SK-N-SH treated with all-trans-retinoic acid at 6 μM for 48 hours (cell line): Measurements from ENCODE around the gene RAMP3.

Source experiments
- CSRNP3 ChIP-seq: fragments of 250-450 bp; sonication (Bioruptor Pico); IDR thresholded peaks from 2 replicates; pipeline ENCODE4 v1.5.1; 2021; ENCODE audit warnings: mild to moderate bottlenecking, moderate library complexity
- POU6F1 ChIP-seq: fragments of 250-450 bp; sonication (Bioruptor Pico); IDR thresholded peaks from 2 replicates; pipeline ENCODE4 v1.8.0; 2021; ENCODE audit warnings: low read depth, mild to moderate bottlenecking, moderate library complexity, borderline replicate concordance
- PPARA ChIP-seq: fragments of 250-450 bp; sonication (Bioruptor Pico); IDR thresholded peaks from 2 replicates; pipeline ENCODE4 v1.5.0; 2020; ENCODE audit warnings: mild to moderate bottlenecking, borderline replicate concordance
- RARB ChIP-seq: fragments of 250-450 bp; sonication (Bioruptor Pico); IDR thresholded peaks from 2 replicates; pipeline ENCODE4 v1.8.0; 2021; ENCODE audit warnings: mild to moderate bottlenecking, moderate library complexity
- SNAI2 ChIP-seq: fragments of 250-450 bp; sonication (Bioruptor Pico); IDR thresholded peaks from 2 replicates; pipeline ENCODE4 v1.5.0; 2020; ENCODE audit warnings: mild to moderate bottlenecking, moderate library complexity
- TOX ChIP-seq: fragments of 250-450 bp; sonication (Bioruptor Pico); IDR thresholded peaks from 2 replicates; pipeline ENCODE4 v1.8.0; 2021; ENCODE audit warnings: mild to moderate bottlenecking, moderate library complexity, borderline replicate concordance
- ZNF565 ChIP-seq: fragments of 450-650 bp; formaldehyde crosslinking; conservative IDR thresholded peaks from 2 replicates; pipeline ENCODE4 v1.5.0; 2020; ENCODE audit warnings: low read depth, mild to moderate bottlenecking, moderate library complexity
- TF ChIP-seq, protein P1 (sequence below): fragments of 250-450 bp; sonication (Bioruptor Pico); IDR thresholded peaks from 2 replicates; pipeline ENCODE4 v1.8.0; 2020; ENCODE audit warnings: mild to moderate bottlenecking, moderate library complexity, borderline replicate concordance

- TF ChIP-seq, protein P1, sequence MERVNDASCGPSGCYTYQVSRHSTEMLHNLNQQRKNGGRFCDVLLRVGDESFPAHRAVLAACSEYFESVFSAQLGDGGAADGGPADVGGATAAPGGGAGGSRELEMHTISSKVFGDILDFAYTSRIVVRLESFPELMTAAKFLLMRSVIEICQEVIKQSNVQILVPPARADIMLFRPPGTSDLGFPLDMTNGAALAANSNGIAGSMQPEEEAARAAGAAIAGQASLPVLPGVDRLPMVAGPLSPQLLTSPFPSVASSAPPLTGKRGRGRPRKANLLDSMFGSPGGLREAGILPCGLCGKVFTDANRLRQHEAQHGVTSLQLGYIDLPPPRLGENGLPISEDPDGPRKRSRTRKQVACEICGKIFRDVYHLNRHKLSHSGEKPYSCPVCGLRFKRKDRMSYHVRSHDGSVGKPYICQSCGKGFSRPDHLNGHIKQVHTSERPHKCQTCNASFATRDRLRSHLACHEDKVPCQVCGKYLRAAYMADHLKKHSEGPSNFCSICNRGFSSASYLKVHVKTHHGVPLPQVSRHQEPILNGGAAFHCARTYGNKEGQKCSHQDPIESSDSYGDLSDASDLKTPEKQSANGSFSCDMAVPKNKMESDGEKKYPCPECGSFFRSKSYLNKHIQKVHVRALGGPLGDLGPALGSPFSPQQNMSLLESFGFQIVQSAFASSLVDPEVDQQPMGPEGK (CRISPR knock-in tag), result no peak
- TF ChIP-seq PPARA (CRISPR knock-in tag) (no peak), RARB (no peak), SNAI2 (no peak), CSRNP3 (CRISPR knock-in tag) (no peak), TOX (CRISPR knock-in tag) (no peak), POU6F1 (no peak), ZNF565 (CRISPR knock-in tag) (no peak)
Measured at GRCh38 chr7:45161138-45161537, 3.5 kb downstream of the RAMP3 start.
